ENCODE results near the gene ACO1.

Gene ACO1

GRCh38 chr9:32423371-32423770 lies 38.9 kb downstream of the ACO1 start:
- DNase-seq: no peak

- no peak for DNase-seq
These were observed 40.2 kb downstream of the ACO1 start for GRCh38 chr9:32424616-32425015.

- DNase-seq: no peak
These were observed 42.0 kb downstream of the ACO1 start for GRCh38 chr9:32426278-32426939.

GRCh38 chr9:32427111-32427873 lies 42.8 kb downstream of the ACO1 start:
- DNase-seq: no peak

- DNase-seq: no peak
These were observed 46.3 kb downstream of the ACO1 start for GRCh38 chr9:32430720-32431119.

DNA sequence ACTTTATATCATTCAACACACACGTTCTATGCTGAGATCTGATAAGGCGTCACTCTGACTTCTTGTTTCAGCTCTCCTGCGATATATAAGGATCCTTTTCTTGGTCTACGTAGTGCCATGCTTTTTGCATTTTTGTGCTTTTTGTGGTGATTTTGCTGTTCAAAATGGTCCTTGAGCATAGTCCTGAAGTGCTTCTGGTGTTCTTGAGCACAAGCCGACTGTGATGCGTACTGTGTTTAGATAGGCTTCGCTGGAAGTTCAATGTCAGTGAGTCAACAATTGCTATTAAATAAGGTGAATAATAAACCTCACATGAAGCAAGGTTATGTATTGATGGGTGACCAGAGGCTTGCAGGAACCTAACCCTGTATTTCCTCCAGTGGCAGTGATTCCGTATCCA lies 46.8 kb downstream of the ACO1 start:
- DNase-seq: no peak

DNA sequence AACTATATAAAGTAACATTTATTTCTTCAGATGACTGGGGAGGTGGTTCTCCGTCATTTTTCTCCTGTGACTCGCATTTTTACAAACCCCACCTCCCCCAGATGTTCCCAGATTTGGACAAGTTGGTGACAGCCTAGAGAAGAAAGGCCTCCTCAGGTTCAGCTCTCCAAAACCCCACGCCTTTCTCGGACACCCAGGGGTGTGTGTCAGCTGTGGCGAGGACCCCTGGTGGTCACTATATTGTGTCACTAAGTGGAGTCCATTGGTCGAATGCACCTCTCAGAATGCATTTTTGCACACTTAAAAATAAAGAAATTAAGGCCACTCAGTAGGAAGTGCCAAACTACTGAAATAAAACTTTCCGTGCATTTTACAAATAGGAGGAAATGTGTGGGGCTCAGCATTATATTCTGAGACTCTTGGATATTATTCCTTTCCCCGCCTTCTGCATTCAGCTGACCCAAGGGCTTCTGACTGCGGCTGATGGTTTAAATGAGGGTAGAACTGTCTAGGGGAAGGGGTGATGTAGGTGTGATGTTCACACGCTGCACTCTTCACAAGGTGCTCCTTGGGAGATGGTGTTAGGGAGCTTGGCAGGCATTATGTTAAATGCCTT lies 47.6 kb downstream of the ACO1 start:
- DNase-seq: peak; percentile 24 to 35

- no peak for DNase-seq
These were observed 50.4 kb downstream of the ACO1 start for GRCh38 chr9:32434892-32435291.

DNA sequence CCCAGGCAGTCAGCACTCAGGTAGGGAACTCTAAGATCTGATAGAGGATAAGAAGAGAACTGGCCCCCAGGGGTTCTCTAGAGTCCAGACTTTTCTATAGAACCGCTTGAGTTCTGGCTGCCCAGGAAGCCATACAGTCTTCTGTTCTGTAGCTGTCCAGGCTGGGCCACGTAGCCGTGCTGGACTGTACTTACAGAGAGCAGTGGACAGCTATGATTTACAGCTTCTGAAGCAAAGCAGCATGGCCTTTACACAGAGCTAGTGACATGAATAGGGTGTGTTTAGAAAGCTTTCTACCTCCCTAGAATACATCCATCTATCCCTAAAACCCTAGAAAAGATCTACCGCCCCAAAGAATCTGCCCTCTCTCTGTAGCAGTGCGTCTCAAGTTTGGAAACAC lies 57.2 kb downstream of the ACO1 start:
- no peak for DNase-seq

GRCh38 chr9:32442433-32442832 lies 58.0 kb downstream of the ACO1 start:
- DNase-seq: no peak

- no peak for DNase-seq
These were observed 65.5 kb downstream of the ACO1 start for GRCh38 chr9:32449969-32450368.

DNA sequence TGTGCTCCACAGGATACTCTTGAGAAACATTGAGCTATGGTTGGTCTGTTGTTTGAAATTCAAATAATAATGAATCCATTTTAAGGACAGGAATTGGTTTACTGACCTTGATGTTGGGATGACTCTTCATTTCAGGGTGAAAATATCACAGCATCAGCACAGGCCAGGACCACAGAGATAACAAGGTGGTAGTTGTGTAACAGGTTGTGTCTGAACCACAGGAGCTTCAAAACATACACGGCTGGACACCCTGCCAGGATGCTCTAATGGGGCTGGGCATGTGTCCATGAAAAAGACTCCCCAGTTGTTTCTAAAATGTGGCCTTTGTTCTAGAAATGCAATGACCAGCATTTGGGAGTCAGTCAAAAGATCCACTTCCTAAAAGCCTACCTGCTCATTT lies 69.8 kb downstream of the ACO1 start:
- no peak for DNase-seq

- no peak for DNase-seq
These were observed 71.3 kb downstream of the ACO1 start for GRCh38 chr9:32455738-32456137.

DNA sequence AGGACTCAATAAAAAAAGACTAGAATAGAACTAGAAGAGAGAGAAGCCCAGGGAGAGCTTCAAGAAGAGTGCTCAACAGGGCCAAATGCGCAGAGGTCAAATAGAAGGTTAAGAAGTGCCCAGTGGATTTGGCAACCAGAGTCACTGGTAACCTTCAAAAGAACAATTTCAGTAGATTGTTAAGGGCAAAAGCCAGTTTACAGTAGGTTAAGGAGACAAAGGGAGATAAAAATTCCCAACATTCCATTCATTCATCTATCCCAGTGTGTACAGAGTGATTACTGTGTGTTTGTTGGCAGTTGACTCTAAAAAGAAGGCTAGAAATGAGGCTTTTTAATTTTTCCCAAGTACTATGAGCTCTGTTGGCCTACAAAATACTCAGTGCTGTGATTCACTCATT lies 72.1 kb downstream of the ACO1 start:
- DNase-seq: no peak

- no peak for DNase-seq
These were observed 79.3 kb downstream of the ACO1 start for GRCh38 chr9:32463500-32464293.

GRCh38 chr9:32468740-32469139 lies 84.3 kb downstream of the ACO1 start:
- DNase-seq: no peak

- DNase-seq: no peak
These were observed 87.9 kb downstream of the ACO1 start for GRCh38 chr9:32472344-32472743.

DNA sequence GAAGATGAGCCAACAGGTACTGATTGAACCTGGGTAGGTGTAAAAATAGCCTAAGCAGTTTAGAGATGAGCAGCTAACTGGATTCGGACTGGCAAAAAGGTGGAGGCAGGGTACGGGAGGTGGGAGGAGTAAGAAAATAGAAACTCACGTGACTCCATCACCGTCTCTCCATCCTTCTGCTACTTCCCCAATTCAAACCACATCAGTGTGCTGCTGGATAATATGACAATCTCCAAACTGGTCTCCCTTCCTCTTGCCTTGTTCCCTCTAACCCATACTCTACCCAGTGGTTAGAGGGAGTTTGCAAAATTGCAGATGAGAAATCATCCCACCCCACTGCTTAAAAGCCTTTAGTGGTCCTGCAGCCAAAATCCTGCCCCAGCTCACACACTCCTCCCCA lies 98.9 kb downstream of the ACO1 start:
- no peak for DNase-seq

DNA sequence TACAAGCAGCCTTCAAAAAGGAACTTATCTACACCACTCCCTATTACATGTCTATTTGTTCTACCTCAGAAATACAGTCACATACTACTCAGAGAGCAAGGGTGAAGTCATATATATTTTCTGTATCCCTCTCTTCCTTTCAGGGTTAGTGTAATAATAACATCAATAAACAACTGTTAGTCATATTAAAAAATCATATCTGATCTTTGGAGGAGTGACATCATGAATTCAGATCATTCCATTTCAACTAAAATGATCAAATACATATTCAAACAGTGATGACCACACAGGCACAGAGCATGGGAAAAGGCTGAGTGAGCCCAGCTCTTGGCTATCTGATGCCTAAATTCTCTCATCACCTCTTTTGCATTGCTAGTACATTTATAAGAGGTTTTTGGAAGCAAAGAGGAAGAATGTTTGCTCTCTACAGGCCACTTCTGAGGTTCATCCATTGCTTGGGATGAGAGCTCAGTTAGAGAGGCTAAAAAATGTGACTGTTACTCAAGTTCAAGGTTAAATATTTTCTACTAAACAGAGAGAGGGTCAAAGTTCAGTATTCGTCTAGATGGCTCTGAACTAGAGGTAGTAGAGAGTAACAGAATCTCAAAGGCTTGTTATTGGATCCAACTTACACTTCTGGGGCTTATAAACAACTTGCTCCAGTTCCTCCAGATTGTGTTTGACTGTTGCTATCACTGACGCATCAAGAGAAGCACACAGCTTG lies 102.6 kb downstream of the ACO1 start:
- no peak for DNase-seq

DNA sequence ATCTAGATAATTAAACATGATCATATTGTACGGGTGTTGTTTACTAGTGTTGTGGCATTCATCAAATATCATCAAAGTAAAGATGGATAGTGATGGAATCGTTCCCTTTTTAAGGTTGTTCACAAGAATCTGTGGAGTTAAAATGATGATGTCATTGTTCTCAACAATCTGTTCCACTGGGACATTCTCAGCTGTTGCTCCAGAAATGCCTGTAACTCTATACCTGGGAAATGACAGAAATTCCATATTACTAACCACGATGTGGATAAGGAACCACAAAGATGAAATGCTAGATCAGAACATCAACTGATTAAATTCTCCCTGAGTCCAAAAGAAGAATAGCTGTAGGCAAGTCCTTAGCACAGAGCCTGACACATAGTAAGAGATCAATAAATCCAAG lies 103.5 kb downstream of the ACO1 start:
- DNase-seq: no peak

DNA sequence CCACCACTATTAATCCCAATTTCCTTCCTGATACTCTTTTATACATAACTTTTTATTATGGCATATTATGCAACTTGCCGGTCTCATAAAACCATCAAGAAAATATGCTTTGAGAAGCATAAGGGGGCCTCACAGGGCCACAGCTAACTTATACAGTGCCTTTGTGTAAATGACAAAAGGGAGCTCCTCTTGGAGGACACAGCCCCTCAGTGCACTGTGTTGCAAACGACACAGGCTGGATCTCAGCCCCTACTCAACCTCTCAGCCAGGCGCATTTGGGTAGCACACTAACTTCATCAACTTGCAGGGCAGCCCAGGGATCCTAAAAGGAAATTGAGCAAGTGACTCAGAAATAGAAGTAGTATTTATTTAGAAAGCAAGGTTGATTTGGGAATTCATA lies 106.2 kb downstream of the ACO1 start:
- DNase-seq: no peak

DNA sequence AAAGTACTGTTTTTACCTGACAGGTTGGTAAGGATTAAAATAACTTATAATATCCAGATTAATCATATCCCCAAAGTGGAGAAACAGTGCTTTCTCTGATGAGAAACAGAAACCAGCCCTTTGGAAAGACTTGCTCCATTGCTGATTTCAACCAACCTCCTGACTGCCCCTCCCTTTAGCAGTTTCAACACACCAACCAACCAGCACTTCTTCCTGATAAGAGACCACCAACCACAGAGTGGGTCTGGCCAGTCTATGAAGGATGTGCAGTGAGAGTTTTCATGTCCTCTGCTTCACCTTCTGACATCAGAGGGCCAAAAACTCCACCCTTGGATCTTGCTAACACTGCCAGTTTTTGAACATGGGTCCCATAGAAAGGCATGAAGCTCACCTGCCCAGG lies 113.5 kb downstream of the ACO1 start:
- DNase-seq: no peak

- no peak for DNase-seq
These were observed 116.3 kb downstream of the ACO1 start for GRCh38 chr9:32500768-32501167.

Measured in CD4-positive, alpha-beta T cell treated with Interleukin-1 beta for 1 hour (primary cell).